Measurements from ENCODE around the gene DRG2. TPM values are rescaled to one million over a fixed set of nuclear protein-coding genes. Genes with fewer than 3 reads are reported as not detected.

The DRG2 gene
- total RNA-seq, 1 experiment from 2014 or later, result 42.7 TPM

GRCh38 chr17:18143044-18143936 is 55.5 kb downstream of the DRG2 start:
- ChIA-PET CTCF (no interaction called here), POLR2A (ENCODE audit: low non-redundant PET) (no interaction called here)
- no TSS peak for BruUV-seq (replicated peaks)
- peak; percentile 54 for DNase-seq (ENCODE audit: low spot score)
- no peak overlapping the region for H3K27ac ChIP-seq (ENCODE audit: low read depth, low read length, poor library complexity, severe bottlenecking)
- TF ChIP-seq EZH2 (IDR thresholded peaks at IDR 0.05; ENCODE audit: borderline replicate concordance, low read depth, low read length, poor library complexity, severe bottlenecking) (no peak), CTCF (conservative IDR thresholded peaks at IDR 0.05; ENCODE audit: low read depth, low read length) (peak; percentile 67)
- intact Hi-C loops (cut with micrococcal nuclease; ENCODE audit: unreplicated experiment), result no loop called here
- H3K4me1 ChIP-seq (ENCODE audit: insufficient read depth, low read length, poor library complexity, severe bottlenecking), result no peaks in the 10 kb centered on the region
- no peaks in the 10 kb centered on the region for H3K27me3 ChIP-seq (replicated peaks; ENCODE audit: insufficient read depth, low read depth, low read length, poor library complexity)
- H3K9me3 ChIP-seq (ENCODE audit: low read depth, low read length, poor library complexity, severe bottlenecking), result no peaks in the 10 kb centered on the region
- H3K36me3 ChIP-seq (ENCODE audit: insufficient read depth, low read length, poor library complexity, severe bottlenecking), result no peaks in the 10 kb centered on the region
- no peak overlapping the region for H3K4me3 ChIP-seq (ENCODE audit: low read depth, low read length, poor library complexity, severe bottlenecking)

- intact Hi-C loops (cut with micrococcal nuclease; ENCODE audit: unreplicated experiment), result no loop called here
- no peak overlapping the region for H3K4me3 ChIP-seq (ENCODE audit: low read depth, low read length, poor library complexity, severe bottlenecking)
- H3K27ac ChIP-seq (ENCODE audit: low read depth, low read length, poor library complexity, severe bottlenecking), result no peak overlapping the region
- TF ChIP-seq CTCF (conservative IDR thresholded peaks at IDR 0.05; ENCODE audit: low read depth, low read length), result no peak
- TF ChIP-seq EZH2 (IDR thresholded peaks at IDR 0.05; ENCODE audit: borderline replicate concordance, low read depth, low read length, poor library complexity, severe bottlenecking), result no peak
- no peaks in the 10 kb centered on the region for H3K9me3 ChIP-seq (ENCODE audit: low read depth, low read length, poor library complexity, severe bottlenecking)
- no peaks in the 10 kb centered on the region for H3K27me3 ChIP-seq (replicated peaks; ENCODE audit: insufficient read depth, low read depth, low read length, poor library complexity)
- H3K4me1 ChIP-seq (ENCODE audit: insufficient read depth, low read length, poor library complexity, severe bottlenecking), result no peaks in the 10 kb centered on the region
- H3K36me3 ChIP-seq (ENCODE audit: insufficient read depth, low read length, poor library complexity, severe bottlenecking), result no peaks in the 10 kb centered on the region
- BruUV-seq (replicated peaks), result no TSS peak
- CTCF ChIA-PET, result no interaction called here
- no peak for DNase-seq (ENCODE audit: low spot score)
- POLR2A ChIA-PET (ENCODE audit: low non-redundant PET), result no interaction called here
Observed at GRCh38 chr17:18144261-18144660, 56.5 kb downstream of the DRG2 start.

GRCh38 chr17:18144855-18145254 is 57.1 kb downstream of the DRG2 start:
- no peak overlapping the region for H3K4me3 ChIP-seq (ENCODE audit: low read depth, low read length, poor library complexity, severe bottlenecking)
- intact Hi-C loops (cut with micrococcal nuclease; ENCODE audit: unreplicated experiment), result no loop called here
- H3K4me1 ChIP-seq (ENCODE audit: insufficient read depth, low read length, poor library complexity, severe bottlenecking), result no peaks in the 10 kb centered on the region
- no peak overlapping the region for H3K27ac ChIP-seq (ENCODE audit: low read depth, low read length, poor library complexity, severe bottlenecking)
- no peaks in the 10 kb centered on the region for H3K27me3 ChIP-seq (replicated peaks; ENCODE audit: insufficient read depth, low read depth, low read length, poor library complexity)
- no peak for DNase-seq (ENCODE audit: low spot score)
- POLR2A ChIA-PET (ENCODE audit: low non-redundant PET), result no interaction called here
- TF ChIP-seq EZH2 (IDR thresholded peaks at IDR 0.05; ENCODE audit: borderline replicate concordance, low read depth, low read length, poor library complexity, severe bottlenecking), result no peak
- TF ChIP-seq CTCF (conservative IDR thresholded peaks at IDR 0.05; ENCODE audit: low read depth, low read length), result no peak
- no peaks in the 10 kb centered on the region for H3K36me3 ChIP-seq (ENCODE audit: insufficient read depth, low read length, poor library complexity, severe bottlenecking)
- no peaks in the 10 kb centered on the region for H3K9me3 ChIP-seq (ENCODE audit: low read depth, low read length, poor library complexity, severe bottlenecking)
- BruUV-seq (replicated peaks), result no TSS peak
- CTCF ChIA-PET, result no interaction called here

Measured in A673 (cell line).